GM23248 (cell line): Measurements from ENCODE around the gene PRSS50. TPM values are rescaled to one million over a fixed set of nuclear protein-coding genes. Genes with fewer than 3 reads are reported as not detected.

ENCODE experiments used
- DNase-seq: peaks from one replicate; pipeline ENCODE4 v3.0.0-alpha.2; 2015
- H2AFZ ChIP-seq: fragments of 200-600 bp; sonication (generic); 2 replicates; pipeline ENCODE4 v1.6.1; 2016; ENCODE audit warnings: antibody characterized with exemption
- H3F3A ChIP-seq: fragments of 200-600 bp; sonication (generic); 2 replicates; pipeline ENCODE4 v1.6.1; 2016; ENCODE audit warnings: mild to moderate bottlenecking, antibody characterized with exemption, mixed run types; ENCODE audit not compliant: insufficient read depth
- H3K27ac ChIP-seq: fragments of 200-600 bp; sonication (generic); 2 replicates; pipeline ENCODE4 v1.5.1; 2016; ENCODE audit warnings: mild to moderate bottlenecking
- H3K27me3 ChIP-seq: fragments of 200-600 bp; sonication (generic); replicated peaks from 2 replicates; pipeline ENCODE4 v1.6.1; 2016; ENCODE audit warnings: mild to moderate bottlenecking; ENCODE audit not compliant: insufficient read depth
- H3K36me3 ChIP-seq: fragments of 200-600 bp; sonication (generic); 2 replicates; pipeline ENCODE4 v1.6.1; 2016; ENCODE audit warnings: low read depth, mild to moderate bottlenecking
- H3K4me1 ChIP-seq: fragments of 200-600 bp; sonication (generic); 2 replicates; pipeline ENCODE4 v1.6.1; 2016; ENCODE audit warnings: mild to moderate bottlenecking; ENCODE audit not compliant: insufficient read depth
- H3K4me2 ChIP-seq: fragments of 200-600 bp; sonication (generic); one replicate; pipeline ENCODE4 v1.6.1; 2016; ENCODE audit warnings: mild to moderate bottlenecking; ENCODE audit not compliant: unreplicated experiment
- H3K4me3 ChIP-seq: fragments of 200-600 bp; sonication (generic); 2 replicates; pipeline ENCODE4 v1.5.1; 2016; ENCODE audit warnings: mild to moderate bottlenecking
- H3K79me2 ChIP-seq: fragments of 200-600 bp; sonication (generic); 2 replicates; pipeline ENCODE4 v1.6.1; 2016; ENCODE audit warnings: mild to moderate bottlenecking; ENCODE audit not compliant: insufficient read depth
- H3K9ac ChIP-seq: fragments of 200-600 bp; sonication (generic); 2 replicates; pipeline ENCODE4 v1.6.1; 2016; ENCODE audit warnings: mild to moderate bottlenecking
- H3K9me2 ChIP-seq: fragments of 200-600 bp; sonication (generic); 2 replicates; pipeline ENCODE4 v1.6.1; 2016; ENCODE audit warnings: mixed run types, mild to moderate bottlenecking, moderate library complexity; ENCODE audit not compliant: insufficient read depth
- H3K9me3 ChIP-seq: fragments of 200-600 bp; sonication (generic); one replicate; pipeline ENCODE4 v1.6.1; 2017; ENCODE audit warnings: low read depth
- H4K20me1 ChIP-seq: fragments of 200-600 bp; sonication (generic); 2 replicates; pipeline ENCODE4 v1.6.0; 2016; ENCODE audit not compliant: insufficient read depth
- EZH2 ChIP-seq: fragments of 200-600 bp; sonication (generic); IDR thresholded peaks from 2 replicates; pipeline ENCODE4 v1.6.1; 2018; ENCODE audit warnings: antibody characterized with exemption, mild to moderate bottlenecking; ENCODE audit not compliant: insufficient read depth, poor library complexity, severe bottlenecking
- EZH2phosphoT487 ChIP-seq: fragments of 200-600 bp; sonication (generic); IDR thresholded peaks from 2 replicates; pipeline ENCODE4 v1.6.1; 2018; ENCODE audit warnings: antibody characterized with exemption, moderate library complexity, mild to moderate bottlenecking, low read depth; ENCODE audit not compliant: insufficient read depth
- WGBS, 2 experiments: methylation state at CpG; one replicate each; pipeline ENCODE4 v1.1.6; 2015 to 2017; ENCODE audit warnings: low lambda C conversion rate in 2 of 2, low coverage in 1 of 2; ENCODE audit errors: missing lambda C conversion rate in 2 of 2; 5-methylcytosine and 5-hydroxymethylcytosine counted together
- in situ Hi-C: fragments of 300-500 bp; cut with MboI; formaldehyde crosslinking; loops from 2 replicates; pipeline ENCODE4 v1.15.0; 2020
- polyA plus RNA-seq: library from polyadenylated mRNA; unstranded; fragments of >200 nt; fragmentation: Nextera tagmentation; extraction: Ambion mirVana; gene quantifications from 2 replicates; pipeline ENCODE4 v1.2.1, GENCODE V29; 2016
- total RNA-seq: library from RNA; depleted of rRNA; stranded (reverse); fragments of >200 nt; shearing (Covaris generic); gene quantifications from 2 replicates; pipeline ENCODE4 v1.2.3, GENCODE V29; 2014; rRNA removed

PRSS50 gene, protein sequence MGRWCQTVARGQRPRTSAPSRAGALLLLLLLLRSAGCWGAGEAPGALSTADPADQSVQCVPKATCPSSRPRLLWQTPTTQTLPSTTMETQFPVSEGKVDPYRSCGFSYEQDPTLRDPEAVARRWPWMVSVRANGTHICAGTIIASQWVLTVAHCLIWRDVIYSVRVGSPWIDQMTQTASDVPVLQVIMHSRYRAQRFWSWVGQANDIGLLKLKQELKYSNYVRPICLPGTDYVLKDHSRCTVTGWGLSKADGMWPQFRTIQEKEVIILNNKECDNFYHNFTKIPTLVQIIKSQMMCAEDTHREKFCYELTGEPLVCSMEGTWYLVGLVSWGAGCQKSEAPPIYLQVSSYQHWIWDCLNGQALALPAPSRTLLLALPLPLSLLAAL
- total RNA-seq (not detected in 2 replicates), polyA plus RNA-seq (not detected in 2 replicates)

DNA sequence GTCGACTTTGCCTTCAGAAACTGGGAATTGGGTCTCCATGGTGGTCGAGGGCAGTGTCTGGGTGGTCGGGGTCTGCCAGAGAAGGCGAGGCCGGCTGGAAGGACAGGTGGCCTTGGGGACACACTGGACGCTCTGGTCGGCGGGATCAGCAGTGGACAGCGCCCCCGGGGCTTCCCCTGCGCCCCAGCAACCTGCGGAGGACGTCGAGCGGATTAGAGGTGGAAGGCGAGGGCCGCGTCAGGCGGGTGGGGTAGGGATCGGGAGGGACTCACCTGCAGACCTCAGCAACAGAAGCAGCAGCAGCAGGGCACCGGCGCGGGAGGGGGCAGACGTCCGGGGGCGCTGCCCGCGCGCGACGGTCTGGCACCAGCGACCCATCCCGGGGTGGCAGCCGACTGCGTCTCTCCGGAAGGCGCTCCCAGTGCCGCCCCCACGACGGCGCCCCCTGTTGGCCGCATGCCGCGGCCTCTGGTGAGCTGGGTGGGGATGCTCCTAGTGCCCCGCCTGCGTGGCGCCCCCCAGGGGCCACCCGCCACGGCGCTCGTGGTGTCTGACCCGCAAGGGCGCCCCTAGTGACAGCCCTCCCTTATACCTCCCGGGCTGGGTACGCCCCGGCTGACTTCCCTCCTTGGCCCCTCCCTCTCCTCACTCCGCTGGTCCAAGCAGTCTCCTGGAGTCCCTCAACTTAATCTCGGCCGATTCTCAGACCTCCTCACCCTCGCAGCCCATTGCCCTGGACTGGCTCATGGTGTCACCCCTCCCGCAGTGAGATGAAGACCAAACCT is at the start of gene PRSS50:
PRSS50 (minus strand) TSS at position 423 of the 785 bp plus-strand sequence; CDS start at position 378, 45 bp downstream.
- DNase-seq, result peak; percentile 22
- H3K9ac ChIP-seq, result no peak within 1 kb of the TSS
- no peaks in the 10 kb centered on the region for H4K20me1 ChIP-seq
- WGBS, 2 experiments, result 53 to 73% methylated on average over 30 to 51 of the region's 61 CpGs
- no peak within 1 kb of the TSS for H3K4me3 ChIP-seq
- no peak within 1 kb of the TSS for H3K27ac ChIP-seq
- H3K4me1 ChIP-seq, result no peaks in the 10 kb centered on the region
- TF ChIP-seq EZH2phosphoT487, result no peak
- TF ChIP-seq EZH2, result no peak
- 0 out of 2 replicates have a peak, but pooled peaks cover 9% of the 10 kb centered on the region for H3K27me3 ChIP-seq
- no peaks in the 10 kb centered on the region for H3K36me3 ChIP-seq
- in situ Hi-C loops, result loop anchor here (10.0 to 25.0 kb wide), 2 partner anchors 177 to 645 kb away; no protein-coding TSS in a partner anchor
- no peak within 1 kb of the TSS for H2AFZ ChIP-seq
- no peak within 1 kb of the TSS for H3K4me2 ChIP-seq
- H3K9me3 ChIP-seq, result no peaks in the 10 kb centered on the region
- no peaks in the 10 kb centered on the region for H3K79me2 ChIP-seq
- no peaks in the 10 kb centered on the region for H3F3A ChIP-seq
- H3K9me2 ChIP-seq, result no peaks in the 10 kb centered on the region

DNA sequence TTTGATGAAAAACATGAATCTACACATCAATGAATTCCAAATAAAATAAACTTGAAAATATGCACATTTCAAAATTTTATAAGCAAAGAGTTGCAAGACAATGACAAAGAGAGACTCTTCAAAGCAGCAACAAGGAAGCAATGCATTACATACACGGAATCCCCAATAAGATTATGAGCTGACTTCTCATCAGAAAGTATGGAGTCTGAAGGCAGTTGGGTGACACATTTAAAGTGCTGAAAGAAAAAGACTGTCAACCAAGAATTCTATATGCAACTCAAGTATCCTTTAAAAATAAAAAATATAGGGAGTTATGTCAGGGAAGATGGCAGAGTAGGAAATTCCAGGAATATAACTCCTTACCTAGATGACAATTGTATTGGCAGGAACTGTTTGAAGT is 46.5 kb upstream of the PRSS50 start:
- Histone ChIP-seq H3K4me2 (no peak overlapping the region), H3K79me2 (no peaks in the 10 kb centered on the region), H3K27ac (no peak overlapping the region), H3K4me3 (no peak overlapping the region), H3K9me3 (no peaks in the 10 kb centered on the region), H4K20me1 (no peaks in the 10 kb centered on the region), H3K9me2 (no peaks in the 10 kb centered on the region), H3K9ac (no peak overlapping the region), H3F3A (no peaks in the 10 kb centered on the region), H3K4me1 (no peaks in the 10 kb centered on the region), H3K36me3 (no peaks in the 10 kb centered on the region), H3K27me3 (peaks cover 4% of the 10 kb centered on the region; the same call in 1 of the 2 replicates), H2AFZ (no peak overlapping the region)
- in situ Hi-C loops, result no loop called here
- 45 to 46% methylated on average over 1 of the region's 1 CpG for WGBS, 2 experiments
- DNase-seq, result no peak
- no peak for TF ChIP-seq EZH2phosphoT487

DNA sequence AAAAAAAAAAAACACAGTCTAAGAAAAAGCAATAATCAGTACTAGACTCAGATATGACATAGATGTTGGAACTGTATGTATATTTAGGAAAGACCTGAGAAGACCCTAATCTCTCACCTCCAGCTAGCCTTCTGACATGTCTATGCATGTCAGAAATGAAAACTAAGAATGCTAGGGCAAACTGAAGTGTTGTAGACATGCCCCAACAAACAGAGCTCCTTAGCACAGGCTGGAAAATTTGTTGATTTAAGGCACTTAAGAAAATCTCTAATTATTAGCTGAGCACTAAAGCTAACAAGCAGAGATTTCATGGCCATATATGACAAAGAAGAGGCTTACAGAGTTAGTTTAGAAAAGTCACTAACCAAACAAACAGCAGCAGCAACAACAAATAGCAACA is 45.5 kb upstream of the PRSS50 start:
- in situ Hi-C loops, result no loop called here
- Histone ChIP-seq H3K4me2 (no peak overlapping the region), H3K36me3 (no peaks in the 10 kb centered on the region), H4K20me1 (no peaks in the 10 kb centered on the region), H3K27me3 (peaks cover 4% of the 10 kb centered on the region), H3K27ac (no peak overlapping the region), H3K9ac (no peak overlapping the region), H3K9me3 (no peaks in the 10 kb centered on the region), H2AFZ (no peak overlapping the region), H3F3A (no peaks in the 10 kb centered on the region), H3K4me3 (no peak overlapping the region), H3K4me1 (no peaks in the 10 kb centered on the region), H3K9me2 (no peaks in the 10 kb centered on the region), H3K79me2 (no peaks in the 10 kb centered on the region)
- no peak for DNase-seq
- TF ChIP-seq EZH2 (no peak), EZH2phosphoT487 (no peak)

DNA sequence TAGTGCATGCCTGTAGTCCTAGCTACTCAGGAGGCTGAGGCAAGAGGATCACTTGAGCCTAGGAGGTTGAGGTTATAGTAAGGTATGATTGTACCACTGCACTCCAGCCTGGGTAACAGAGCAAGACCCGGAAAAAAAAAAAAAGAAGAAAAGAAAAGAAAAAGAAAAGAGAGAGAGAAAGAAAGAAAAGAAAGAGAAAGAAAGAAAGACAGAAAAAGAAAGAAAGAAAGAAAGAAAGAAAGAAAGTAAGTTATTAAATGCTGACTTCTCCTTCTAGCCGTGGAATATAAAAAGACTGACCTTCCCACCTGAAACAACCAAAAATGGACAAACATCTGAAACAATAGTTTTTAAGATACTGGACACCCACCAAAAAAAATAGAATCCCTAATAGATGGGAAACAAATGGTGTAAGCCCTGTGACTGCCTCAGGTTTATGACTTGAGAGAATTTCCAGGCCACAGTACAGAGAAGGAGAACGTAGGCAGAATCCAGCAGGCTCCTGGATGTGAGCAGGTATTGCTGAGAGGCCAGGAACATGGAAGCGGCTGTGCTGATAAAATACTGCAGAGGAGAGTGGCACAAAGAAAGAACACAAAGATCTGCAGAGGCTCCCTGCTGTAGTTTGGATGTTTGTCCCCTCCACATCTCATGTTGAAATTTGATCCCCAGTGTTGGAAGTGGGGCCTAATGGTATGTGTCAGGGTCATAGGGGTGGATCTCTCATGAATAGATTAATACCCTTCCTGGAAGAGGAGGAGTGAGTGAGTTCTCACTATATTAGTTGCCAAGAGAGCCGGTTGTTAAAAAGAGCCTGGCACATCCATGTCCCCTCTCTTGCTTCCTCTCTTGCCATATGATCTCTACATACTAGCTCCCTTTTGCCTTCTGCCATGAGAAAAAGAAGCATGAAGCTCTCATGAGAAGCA is 41.8 kb upstream of the PRSS50 start:
- in situ Hi-C loops, result no loop called here

More for the DNA sequence above, 41.8 kb upstream of the PRSS50 start:
- H3K9ac ChIP-seq, result no peak overlapping the region
- no peaks in the 10 kb centered on the region for H3K9me3 ChIP-seq
- no peak overlapping the region for H3K4me3 ChIP-seq
- TF ChIP-seq EZH2phosphoT487 (no peak), EZH2 (no peak)
- no peaks in the 10 kb centered on the region for H3K4me1 ChIP-seq
- no peaks in the 10 kb centered on the region for H3K9me2 ChIP-seq
- H3K4me2 ChIP-seq, result no peak overlapping the region
- H3K79me2 ChIP-seq, result no peaks in the 10 kb centered on the region
- no peaks in the 10 kb centered on the region for H3F3A ChIP-seq
- WGBS, 2 experiments, result 46 to 49% methylated on average over 5 of the region's 5 CpGs
- H4K20me1 ChIP-seq, result no peaks in the 10 kb centered on the region
- DNase-seq, result no peak
- H2AFZ ChIP-seq, result no peak overlapping the region
- no peak overlapping the region for H3K27ac ChIP-seq
- H3K36me3 ChIP-seq, result no peaks in the 10 kb centered on the region
- peaks cover 4% of the 10 kb centered on the region for H3K27me3 ChIP-seq
